GM12872 (cell line): ENCODE measurements around the gene RBFOX1.

Experiments
- TF ChIP-seq, protein P1 (sequence below): IDR thresholded peaks from 3 replicates; pipeline ENCODE4 v1.5.1; 2011; ENCODE audit warnings: low read depth, mild to moderate bottlenecking, low read length, moderate library complexity; ENCODE audit not compliant: insufficient read depth

RBFOX1 gene

DNA sequence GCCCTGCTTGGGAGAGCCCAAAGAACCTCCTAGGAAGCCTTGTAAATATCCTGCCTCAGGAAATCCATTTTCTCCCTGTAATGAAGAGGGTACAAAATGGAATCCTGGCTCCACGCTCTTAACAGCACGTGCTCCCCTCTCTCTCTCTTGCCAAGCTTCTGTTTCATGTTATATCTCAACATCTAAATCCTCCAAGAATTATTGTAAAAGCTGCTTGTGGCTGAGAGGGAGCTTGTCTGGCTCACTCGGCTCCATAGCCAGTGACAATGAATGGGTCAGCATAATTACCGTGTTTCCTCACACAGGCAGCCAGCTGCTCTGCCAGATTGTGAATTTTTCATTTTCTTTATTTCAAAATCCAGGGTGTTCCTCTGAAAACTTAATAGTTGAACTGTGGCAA is 317.8 kb downstream of the RBFOX1 start:
- TF ChIP-seq, protein P1, sequence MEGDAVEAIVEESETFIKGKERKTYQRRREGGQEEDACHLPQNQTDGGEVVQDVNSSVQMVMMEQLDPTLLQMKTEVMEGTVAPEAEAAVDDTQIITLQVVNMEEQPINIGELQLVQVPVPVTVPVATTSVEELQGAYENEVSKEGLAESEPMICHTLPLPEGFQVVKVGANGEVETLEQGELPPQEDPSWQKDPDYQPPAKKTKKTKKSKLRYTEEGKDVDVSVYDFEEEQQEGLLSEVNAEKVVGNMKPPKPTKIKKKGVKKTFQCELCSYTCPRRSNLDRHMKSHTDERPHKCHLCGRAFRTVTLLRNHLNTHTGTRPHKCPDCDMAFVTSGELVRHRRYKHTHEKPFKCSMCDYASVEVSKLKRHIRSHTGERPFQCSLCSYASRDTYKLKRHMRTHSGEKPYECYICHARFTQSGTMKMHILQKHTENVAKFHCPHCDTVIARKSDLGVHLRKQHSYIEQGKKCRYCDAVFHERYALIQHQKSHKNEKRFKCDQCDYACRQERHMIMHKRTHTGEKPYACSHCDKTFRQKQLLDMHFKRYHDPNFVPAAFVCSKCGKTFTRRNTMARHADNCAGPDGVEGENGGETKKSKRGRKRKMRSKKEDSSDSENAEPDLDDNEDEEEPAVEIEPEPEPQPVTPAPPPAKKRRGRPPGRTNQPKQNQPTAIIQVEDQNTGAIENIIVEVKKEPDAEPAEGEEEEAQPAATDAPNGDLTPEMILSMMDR, result no peak

DNA sequence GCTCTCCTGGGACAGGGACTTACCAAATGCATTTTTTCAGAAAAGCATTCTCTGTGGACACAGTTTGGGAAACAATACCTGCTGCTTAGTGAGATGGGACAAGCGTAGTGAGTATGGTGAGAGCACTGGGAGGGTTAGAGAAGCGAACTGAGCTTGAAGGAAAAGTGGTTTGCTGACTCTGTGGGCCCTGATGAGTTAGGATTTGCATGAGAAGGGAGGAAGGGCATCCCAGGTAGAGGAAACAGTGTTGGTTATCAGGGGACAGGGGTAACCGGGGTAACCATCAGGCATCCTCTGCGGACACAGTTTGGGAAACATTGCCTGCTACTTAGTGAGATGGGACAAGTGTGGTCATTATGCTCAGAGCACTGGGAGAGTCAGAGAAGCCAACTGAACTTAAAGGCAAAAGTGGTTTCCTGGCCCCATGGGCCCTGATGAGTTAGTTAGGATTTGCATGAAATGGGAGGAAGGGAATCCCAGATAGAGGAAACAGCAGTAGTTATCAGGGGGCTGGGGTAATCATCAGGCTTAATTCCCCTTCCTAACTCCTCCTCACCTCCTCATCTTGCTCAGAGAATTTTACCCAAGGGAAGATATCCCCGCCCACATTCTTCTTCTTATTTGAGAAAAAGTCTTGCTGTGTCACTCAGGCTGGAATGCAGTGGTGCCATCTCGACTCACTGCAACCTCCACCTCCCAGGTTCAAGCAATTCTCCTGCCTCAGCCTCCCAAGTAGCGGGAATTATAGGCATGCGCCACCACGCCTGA is 319.3 kb downstream of the RBFOX1 start:
- TF ChIP-seq, protein P1, result no peak

DNA sequence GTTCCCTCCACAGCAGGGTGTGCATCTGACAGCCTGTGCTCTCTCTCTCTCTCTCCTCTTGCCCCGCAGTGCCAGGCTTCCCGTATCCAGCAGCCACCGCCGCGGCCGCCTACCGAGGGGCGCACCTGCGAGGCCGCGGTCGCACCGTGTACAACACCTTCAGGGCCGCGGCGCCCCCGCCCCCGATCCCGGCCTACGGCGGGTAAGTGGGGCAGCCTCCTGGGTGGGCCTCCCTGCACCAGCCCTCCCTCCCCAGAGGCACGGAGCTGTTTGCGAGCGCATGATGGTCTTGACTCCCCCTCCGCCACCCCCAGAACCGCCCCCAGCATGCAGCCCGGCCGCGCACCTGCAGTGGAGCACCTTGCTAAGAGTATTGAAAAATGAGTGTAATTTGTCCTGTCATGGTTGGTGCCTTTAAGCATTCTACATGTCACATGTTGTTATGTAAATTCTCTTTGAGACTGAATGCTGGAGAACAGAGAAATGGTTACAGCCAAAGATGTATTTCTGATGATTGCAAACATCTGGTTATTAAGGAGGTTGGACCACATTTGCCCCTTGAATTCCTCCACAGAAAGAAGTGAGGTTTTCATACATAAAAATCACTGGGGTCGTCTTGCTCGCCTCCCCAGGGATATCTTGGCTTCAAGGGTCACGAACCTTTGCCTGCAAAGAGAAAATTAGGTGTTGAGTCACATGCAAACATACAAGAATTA is 321.3 kb downstream of the RBFOX1 start:
- TF ChIP-seq, protein P1, result no peak

GRCh38 chr16:7675628-7676027 is 343.0 kb downstream of the RBFOX1 start:
- TF ChIP-seq, protein P1, result no peak

- TF ChIP-seq, protein P1, result no peak
Measured at GRCh38 chr16:7680296-7680695, 347.7 kb downstream of the RBFOX1 start.

DNA sequence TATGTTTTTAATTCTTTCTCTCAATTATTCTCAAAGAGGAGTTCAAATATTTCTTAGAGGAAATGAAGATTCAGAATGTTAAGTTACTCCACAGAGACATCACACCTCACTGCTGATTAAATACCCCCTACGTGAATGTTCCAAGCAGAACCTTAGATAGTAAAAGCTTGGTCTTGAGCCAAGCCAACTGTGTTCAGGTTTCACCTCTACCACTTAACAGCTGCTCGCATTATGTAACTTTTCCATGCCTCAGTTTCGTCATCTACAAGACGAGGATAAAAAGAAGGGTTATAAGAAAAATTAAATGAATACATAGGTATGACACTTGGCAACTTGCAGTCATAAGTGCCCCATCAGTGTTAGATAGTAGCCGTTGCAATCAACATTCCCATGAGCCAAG is 356.2 kb downstream of the RBFOX1 start:
- TF ChIP-seq, protein P1, result no peak

GRCh38 chr16:7689234-7689633 is 356.6 kb downstream of the RBFOX1 start:
- TF ChIP-seq, protein P1, result no peak
